HepG2 (cell line): ENCODE data around the gene NEMP2. TPM values are rescaled to one million over a fixed set of nuclear protein-coding genes. Genes with fewer than 3 reads are reported as not detected.

Experiments used
- ZNF441 ChIP-seq: sonication (generic); formaldehyde crosslinking; IDR thresholded peaks from 2 replicates; pipeline ENCODE4 v1.7.0; 2021; ENCODE audit warnings: missing genetic modification reagents, borderline replicate concordance
- ZNF460 ChIP-seq: sonication (generic); formaldehyde crosslinking; IDR thresholded peaks from 2 replicates; pipeline ENCODE4 v1.5.1; 2020; ENCODE audit warnings: missing genetic modification reagents, mild to moderate bottlenecking, borderline replicate concordance
- polyA plus RNA-seq, 8 experiments: library from polyadenylated mRNA; depleted of rRNA in 3 of 8; stranded (reverse) in 7 of 8; unstranded in 1 of 8; fragments of >200 nt; fragmentation: Illumina TruSeq in 4 of 8; extraction: Trizol in 4 of 8; gene quantifications; 2 replicates each; pipeline versions ENCODE4 v1.2.1 to v1.2.3, GENCODE V29; 2011 to 2016; ENCODE audit warnings: low read depth in 4 of 8, missing spikeins in 1 of 8, mixed read lengths in 1 of 8; ENCODE audit not compliant: insufficient read depth in 1 of 8
- total RNA-seq, 5 experiments: library from RNA; depleted of rRNA; stranded (reverse); fragments of >200 nt; fragmentation: Illumina TruSeq; extraction: Trizol; gene quantifications; 2 replicates each; pipeline ENCODE4 v1.2.3, GENCODE V29; 2016; ENCODE audit warnings: low read depth in 1 of 5
- TF ChIP-seq, protein P1 (sequence below): sonication (generic); formaldehyde crosslinking; IDR thresholded peaks from 2 replicates; pipeline ENCODE4 v1.9.0; 2021; ENCODE audit warnings: missing genetic modification reagents, borderline replicate concordance
- TF ChIP-seq, protein P2 (sequence below), 2 experiments: sonication (generic) in 1 of 2; formaldehyde crosslinking in 1 of 2; IDR thresholded peaks; 2 replicates each; pipeline versions ENCODE4 v1.6.1 to v1.9.0; 2014 to 2022; ENCODE audit warnings: antibody characterized with exemption in 1 of 2, borderline replicate concordance in 1 of 2, inconsistent platforms in 1 of 2, low read depth in 1 of 2, missing genetic modification reagents in 1 of 2
- TF ChIP-seq, protein P3 (sequence below): sonication (generic); formaldehyde crosslinking; IDR thresholded peaks from 2 replicates; pipeline ENCODE4 v1.4.0; 2020; ENCODE audit warnings: mild to moderate bottlenecking, missing genetic modification reagents

The NEMP2 gene
- total and polyA plus RNA-seq, 2 of the 13 experiments (the other 11 are each of a cell fraction or from before 2014, with no cell fraction given) = 2.4 to 9.8 TPM

DNA sequence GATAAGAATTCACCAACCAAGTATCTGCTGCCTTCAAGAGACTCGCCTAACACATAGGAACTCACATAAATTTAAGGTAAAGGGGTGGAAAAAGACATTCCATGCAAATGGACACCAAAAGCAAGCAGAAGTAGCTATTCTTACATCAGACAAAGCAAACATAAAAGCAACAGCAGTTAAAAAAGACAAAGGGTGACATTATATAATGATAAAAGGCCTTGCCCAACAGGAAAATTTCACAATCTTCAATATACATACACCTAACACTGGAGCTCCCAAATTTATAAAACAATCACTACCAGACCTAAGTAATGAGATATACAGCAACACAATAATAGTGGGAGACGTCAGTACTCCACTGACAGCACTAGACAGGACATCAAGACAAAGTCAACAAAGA, 41.4 kb downstream of the NEMP2 start (continued):
- TF ChIP-seq, protein P1, sequence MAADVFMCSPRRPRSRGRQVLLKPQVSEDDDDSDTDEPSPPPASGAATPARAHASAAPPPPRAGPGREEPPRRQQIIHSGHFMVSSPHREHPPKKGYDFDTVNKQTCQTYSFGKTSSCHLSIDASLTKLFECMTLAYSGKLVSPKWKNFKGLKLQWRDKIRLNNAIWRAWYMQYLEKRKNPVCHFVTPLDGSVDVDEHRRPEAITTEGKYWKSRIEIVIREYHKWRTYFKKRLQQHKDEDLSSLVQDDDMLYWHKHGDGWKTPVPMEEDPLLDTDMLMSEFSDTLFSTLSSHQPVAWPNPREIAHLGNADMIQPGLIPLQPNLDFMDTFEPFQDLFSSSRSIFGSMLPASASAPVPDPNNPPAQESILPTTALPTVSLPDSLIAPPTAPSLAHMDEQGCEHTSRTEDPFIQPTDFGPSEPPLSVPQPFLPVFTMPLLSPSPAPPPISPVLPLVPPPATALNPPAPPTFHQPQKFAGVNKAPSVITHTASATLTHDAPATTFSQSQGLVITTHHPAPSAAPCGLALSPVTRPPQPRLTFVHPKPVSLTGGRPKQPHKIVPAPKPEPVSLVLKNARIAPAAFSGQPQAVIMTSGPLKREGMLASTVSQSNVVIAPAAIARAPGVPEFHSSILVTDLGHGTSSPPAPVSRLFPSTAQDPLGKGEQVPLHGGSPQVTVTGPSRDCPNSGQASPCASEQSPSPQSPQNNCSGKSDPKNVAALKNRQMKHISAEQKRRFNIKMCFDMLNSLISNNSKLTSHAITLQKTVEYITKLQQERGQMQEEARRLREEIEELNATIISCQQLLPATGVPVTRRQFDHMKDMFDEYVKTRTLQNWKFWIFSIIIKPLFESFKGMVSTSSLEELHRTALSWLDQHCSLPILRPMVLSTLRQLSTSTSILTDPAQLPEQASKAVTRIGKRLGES (CRISPR knock-in tag) = no peak
- TF ChIP-seq, protein P2, sequence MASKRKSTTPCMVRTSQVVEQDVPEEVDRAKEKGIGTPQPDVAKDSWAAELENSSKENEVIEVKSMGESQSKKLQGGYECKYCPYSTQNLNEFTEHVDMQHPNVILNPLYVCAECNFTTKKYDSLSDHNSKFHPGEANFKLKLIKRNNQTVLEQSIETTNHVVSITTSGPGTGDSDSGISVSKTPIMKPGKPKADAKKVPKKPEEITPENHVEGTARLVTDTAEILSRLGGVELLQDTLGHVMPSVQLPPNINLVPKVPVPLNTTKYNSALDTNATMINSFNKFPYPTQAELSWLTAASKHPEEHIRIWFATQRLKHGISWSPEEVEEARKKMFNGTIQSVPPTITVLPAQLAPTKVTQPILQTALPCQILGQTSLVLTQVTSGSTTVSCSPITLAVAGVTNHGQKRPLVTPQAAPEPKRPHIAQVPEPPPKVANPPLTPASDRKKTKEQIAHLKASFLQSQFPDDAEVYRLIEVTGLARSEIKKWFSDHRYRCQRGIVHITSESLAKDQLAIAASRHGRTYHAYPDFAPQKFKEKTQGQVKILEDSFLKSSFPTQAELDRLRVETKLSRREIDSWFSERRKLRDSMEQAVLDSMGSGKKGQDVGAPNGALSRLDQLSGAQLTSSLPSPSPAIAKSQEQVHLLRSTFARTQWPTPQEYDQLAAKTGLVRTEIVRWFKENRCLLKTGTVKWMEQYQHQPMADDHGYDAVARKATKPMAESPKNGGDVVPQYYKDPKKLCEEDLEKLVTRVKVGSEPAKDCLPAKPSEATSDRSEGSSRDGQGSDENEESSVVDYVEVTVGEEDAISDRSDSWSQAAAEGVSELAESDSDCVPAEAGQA (IDR thresholded peaks at IDR 0.05; ENCODE audit: low read depth) = no peak
- TF ChIP-seq, protein P2 (CRISPR knock-in tag; IDR thresholded peaks at IDR 0.05; ENCODE audit: borderline replicate concordance) = no peak
- TF ChIP-seq ZNF460 (CRISPR knock-in tag) (no peak), ZNF441 (CRISPR knock-in tag) (no peak)
- TF ChIP-seq, protein P3, sequence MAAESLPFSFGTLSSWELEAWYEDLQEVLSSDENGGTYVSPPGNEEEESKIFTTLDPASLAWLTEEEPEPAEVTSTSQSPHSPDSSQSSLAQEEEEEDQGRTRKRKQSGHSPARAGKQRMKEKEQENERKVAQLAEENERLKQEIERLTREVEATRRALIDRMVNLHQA = no peak
